ENCODE data around the gene NUP210L.

GRCh38 chr1:153944005-153944826 is 210.7 kb downstream of the NUP210L start:
- TF ChIP-seq ZNF274 (IDR thresholded peaks at IDR 0.05; ENCODE audit: low read depth, low read length) (no peak), SUZ12 (IDR thresholded peaks at IDR 0.05; ENCODE audit: extremely low read depth, insufficient read depth, insufficient read length) (no peak)

Measured in NT2/D1 (cell line).